OCI-LY3 (cell line): Measurements from ENCODE around the gene PYDC2.

Experiments used
- CTCF ChIP-seq: fragments of 200-600, 300-600 bp; sonication (generic); IDR thresholded peaks from 2 replicates; pipeline ENCODE4 v1.5.1; 2014; ENCODE audit warnings: antibody characterized with exemption, low read length, low read depth
- EZH2phosphoT487 ChIP-seq: fragments of 200-600 bp; shearing (Covaris generic); IDR thresholded peaks from 2 replicates; pipeline ENCODE4 v1.6.1; 2018; ENCODE audit warnings: antibody characterized with exemption, mixed run types, low read depth

- TF ChIP-seq CTCF = no peak
- TF ChIP-seq EZH2phosphoT487 = no peak
Observed at GRCh38 chr3:191455257-191455952, 5.6 kb upstream of the PYDC2 start.
